Neuronal stem cell (in vitro differentiated cells): ENCODE results near the gene TBC1D20.

ENCODE experiments used
- DNase-seq: peaks from one replicate; pipeline ENCODE4 v3.0.0-alpha.2; 2013; ENCODE audit warnings: low spot score
- H2AFZ ChIP-seq: one replicate; pipeline ENCODE4 v1.6.1; 2013; ENCODE audit warnings: mild to moderate bottlenecking, low read length, inconsistent platforms
- H2AK5ac ChIP-seq: 2 replicates; pipeline ENCODE4 v1.6.1; 2013; ENCODE audit warnings: low read depth, mild to moderate bottlenecking, inconsistent platforms, low read length, moderate library complexity, mixed read lengths
- H2BK120ac ChIP-seq: 2 replicates; pipeline ENCODE4 v1.6.1; 2013; ENCODE audit warnings: low read depth, mild to moderate bottlenecking, inconsistent platforms, low read length, moderate library complexity, mixed read lengths
- H2BK12ac ChIP-seq: one replicate; pipeline ENCODE4 v1.6.1; 2013; ENCODE audit warnings: low read length, inconsistent platforms
- H2BK15ac ChIP-seq: 2 replicates; pipeline ENCODE4 v1.6.1; 2013; ENCODE audit warnings: mild to moderate bottlenecking, low read length, inconsistent platforms, mixed read lengths
- H2BK5ac ChIP-seq: one replicate; pipeline ENCODE4 v1.6.1; 2013; ENCODE audit warnings: inconsistent platforms, mild to moderate bottlenecking, low read length, moderate library complexity
- H3K14ac ChIP-seq: one replicate; pipeline ENCODE4 v1.6.1; 2013; ENCODE audit warnings: low read length, inconsistent platforms
- H3K18ac ChIP-seq: 2 replicates; pipeline ENCODE4 v1.6.1; 2013; ENCODE audit warnings: low read length, inconsistent platforms
- H3K23ac ChIP-seq: 2 replicates; pipeline ENCODE4 v1.6.1; 2013; ENCODE audit warnings: low read depth, mild to moderate bottlenecking, mixed read lengths, low read length, inconsistent platforms; ENCODE audit not compliant: poor library complexity
- H3K27ac ChIP-seq: replicated peaks from 3 replicates; pipeline ENCODE4 v1.5.1; 2013; ENCODE audit warnings: low read length, inconsistent platforms
- H3K27me3 ChIP-seq, 3 experiments: 2 replicates each; pipeline ENCODE4 v1.6.1; 2013; ENCODE audit warnings: low read length in 3 of 3, mild to moderate bottlenecking in 2 of 3, inconsistent platforms in 1 of 3, low read depth in 1 of 3, mixed read lengths in 1 of 3, moderate library complexity in 1 of 3; ENCODE audit not compliant: control insufficient read depth in 3 of 3, insufficient read depth in 3 of 3
- H3K36me3 ChIP-seq, 2 donors: replicated peaks in 1 of 2; 2 replicates each; pipeline ENCODE4 v1.6.1; 2013; ENCODE audit warnings: low read length in 2 of 2; ENCODE audit not compliant: control insufficient read depth in 2 of 2, insufficient read depth in 2 of 2
- H3K4ac ChIP-seq: 2 replicates; pipeline ENCODE4 v1.6.1; 2013; ENCODE audit warnings: inconsistent platforms, mild to moderate bottlenecking, low read length, moderate library complexity
- H3K4me1 ChIP-seq, 2 donors: 1 replicate in 1 of 2; 2 replicates in 1 of 2; pipeline ENCODE4 v1.6.1; 2013; ENCODE audit warnings: low read length in 2 of 2, low read depth in 1 of 2; ENCODE audit not compliant: control insufficient read depth in 2 of 2, insufficient read depth in 1 of 2
- H3K4me2 ChIP-seq: one replicate; pipeline ENCODE4 v1.6.1; 2013; ENCODE audit warnings: mild to moderate bottlenecking, low read length, inconsistent platforms; ENCODE audit not compliant: insufficient read depth, poor library complexity, severe bottlenecking
- H3K4me3 ChIP-seq, 2 donors: 2 replicates each; pipeline ENCODE4 v1.5.1; 2013; ENCODE audit warnings: low read length in 2 of 2, mild to moderate bottlenecking in 2 of 2, inconsistent platforms in 1 of 2, moderate library complexity in 1 of 2
- H3K79me1 ChIP-seq: one replicate; pipeline ENCODE4 v1.6.1; 2013; ENCODE audit warnings: low read depth, mild to moderate bottlenecking, inconsistent platforms, low read length, moderate library complexity
- H3K9ac ChIP-seq: one replicate; pipeline ENCODE4 v1.6.1; 2013; ENCODE audit warnings: mild to moderate bottlenecking, low read depth, low read length, inconsistent platforms; ENCODE audit not compliant: poor library complexity
- H3K9me3 ChIP-seq, 2 donors: replicated peaks in 1 of 2; 2 replicates each; pipeline versions ENCODE3 to v1.6.1; 2013; ENCODE audit warnings: low read length in 2 of 2, mild to moderate bottlenecking in 2 of 2, inconsistent platforms in 1 of 2, low read depth in 1 of 2, mixed read lengths in 1 of 2, moderate library complexity in 1 of 2; ENCODE audit not compliant: control insufficient read depth in 2 of 2, insufficient read depth in 1 of 2
- H4K8ac ChIP-seq: one replicate; pipeline ENCODE4 v1.6.1; 2013; ENCODE audit warnings: low read depth, mild to moderate bottlenecking, inconsistent platforms, low read length, moderate library complexity
- H4K91ac ChIP-seq: one replicate; pipeline ENCODE4 v1.6.1; 2013; ENCODE audit warnings: low read length, low read depth, mild to moderate bottlenecking, inconsistent platforms; ENCODE audit not compliant: poor library complexity
- WGBS, 2 donors: extraction: QIAGEN DNeasy Blood & Tissue Kit; methylation state at CpG; one replicate each; pipeline ENCODE4 v1.1.7; 2013; ENCODE audit warnings: missing lambda C conversion rate in 2 of 2, mixed read lengths in 1 of 2; ENCODE audit not compliant: insufficient read length in 2 of 2, insufficient replicate concordance in 1 of 2; ENCODE audit errors: extremely low coverage in 2 of 2; 5-methylcytosine and 5-hydroxymethylcytosine counted together

TBC1D20 gene

GRCh38 chr20:507761-508332 lies 45.5 kb upstream of the TBC1D20 start:
- no peak overlapping the region for H3K27ac ChIP-seq
- H3K4me1 ChIP-seq = no peaks in the 10 kb centered on the region
- DNase-seq = no peak
- H2BK12ac ChIP-seq = no peak overlapping the region
- no peak overlapping the region for H2BK120ac ChIP-seq
- H3K9ac ChIP-seq = no peak overlapping the region
- H3K4me3 ChIP-seq = no peak overlapping the region
- peaks cover 2% of the 10 kb centered on the region for H3K79me1 ChIP-seq
- H3K36me3 ChIP-seq = peaks cover 19 to 92% of the 10 kb centered on the region in 2 donors
- WGBS, 2 donors = no CpG with 5 or more reads among the region's 7 CpGs
- H3K4ac ChIP-seq = no peak overlapping the region
- H3K23ac ChIP-seq = no peak overlapping the region
- no peak overlapping the region for H3K18ac ChIP-seq
- H2AK5ac ChIP-seq = no peak overlapping the region
- H4K91ac ChIP-seq = no peak overlapping the region
- H3K27me3 ChIP-seq = no peaks in the 10 kb centered on the region
- H3K14ac ChIP-seq = no peak overlapping the region
- H2BK5ac ChIP-seq = no peak overlapping the region
- H2BK15ac ChIP-seq = no peak overlapping the region
- H3K4me2 ChIP-seq = no peak overlapping the region
- H3K9me3 ChIP-seq = no peaks in the 10 kb centered on the region
- H4K8ac ChIP-seq = no peak overlapping the region
- H2AFZ ChIP-seq = no peak overlapping the region

GRCh38 chr20:507006-507758 lies 44.8 kb upstream of the TBC1D20 start:
- no peak overlapping the region for H3K4me2 ChIP-seq
- H3K27me3 ChIP-seq = no peaks in the 10 kb centered on the region
- peaks cover 23 to 92% of the 10 kb centered on the region in 2 donors for H3K36me3 ChIP-seq
- H3K4ac ChIP-seq = no peak overlapping the region
- H3K9me3 ChIP-seq = no peaks in the 10 kb centered on the region
- H3K4me1 ChIP-seq = no peaks in the 10 kb centered on the region
- no peak overlapping the region for H3K14ac ChIP-seq
- H2AFZ ChIP-seq = no peak overlapping the region
- H2BK15ac ChIP-seq = no peak overlapping the region
- no peak overlapping the region for H2AK5ac ChIP-seq
- peaks cover 2% of the 10 kb centered on the region for H3K79me1 ChIP-seq
- H2BK12ac ChIP-seq = no peak overlapping the region
- H2BK120ac ChIP-seq = no peak overlapping the region
- no peak overlapping the region for H3K9ac ChIP-seq
- H3K27ac ChIP-seq = no peak overlapping the region
- no peak overlapping the region for H4K91ac ChIP-seq
- no peak overlapping the region for H3K23ac ChIP-seq
- H2BK5ac ChIP-seq = no peak overlapping the region
- H4K8ac ChIP-seq = no peak overlapping the region
- WGBS, 2 donors = no CpG with 5 or more reads among the region's 7 CpGs
- no peak overlapping the region for H3K18ac ChIP-seq
- DNase-seq = no peak
- H3K4me3 ChIP-seq = no peak overlapping the region

- Histone ChIP-seq H2AK5ac (no peak overlapping the region), H3K9ac (no peak overlapping the region), H4K8ac (no peak overlapping the region), H3K36me3 (peaks cover 28 to 94% of the 10 kb centered on the region in 2 donors), H3K4ac (no peak overlapping the region), H2AFZ (no peak overlapping the region), H2BK5ac (no peak overlapping the region), H3K14ac (no peak overlapping the region), H2BK12ac (no peak overlapping the region), H3K79me1 (peaks cover 2% of the 10 kb centered on the region), H3K23ac (no peak overlapping the region), H4K91ac (no peak overlapping the region), H3K18ac (no peak overlapping the region), H2BK120ac (no peak overlapping the region), H3K4me1 (no peaks in the 10 kb centered on the region), H3K4me2 (no peak overlapping the region), H3K27me3 (no peaks in the 10 kb centered on the region), H3K27ac (no peak overlapping the region), H3K9me3 (no peaks in the 10 kb centered on the region), H2BK15ac (no peak overlapping the region), H3K4me3 (no peak overlapping the region)
- DNase-seq = no peak
- WGBS, 2 donors = no CpG with 5 or more reads among the region's 3 CpGs
Measured at GRCh38 chr20:504632-505075, 42.3 kb upstream of the TBC1D20 start.

GRCh38 chr20:503048-503737 lies 40.9 kb upstream of the TBC1D20 start:
- no peaks in the 10 kb centered on the region for H3K4me1 ChIP-seq
- WGBS, 2 donors = 100% methylated on average over 1 of the region's 11 CpGs; no CpG with 5 or more reads in 1 of the 2 donors
- no peak overlapping the region for H2AK5ac ChIP-seq
- H3K36me3 ChIP-seq = peaks cover 33 to 94% of the 10 kb centered on the region in 2 donors
- no peak overlapping the region for H4K91ac ChIP-seq
- H2BK15ac ChIP-seq = no peak overlapping the region
- no peak overlapping the region for H3K14ac ChIP-seq
- no peak overlapping the region for H3K4ac ChIP-seq
- no peak overlapping the region for H2AFZ ChIP-seq
- no peak for DNase-seq
- H2BK12ac ChIP-seq = no peak overlapping the region
- no peak overlapping the region for H2BK5ac ChIP-seq
- no peak overlapping the region for H3K4me2 ChIP-seq
- no peak overlapping the region for H4K8ac ChIP-seq
- no peaks in the 10 kb centered on the region for H3K9me3 ChIP-seq
- H3K79me1 ChIP-seq = peaks cover 2% of the 10 kb centered on the region
- H3K18ac ChIP-seq = no peak overlapping the region
- H3K23ac ChIP-seq = no peak overlapping the region
- H3K27me3 ChIP-seq = no peaks in the 10 kb centered on the region
- H3K4me3 ChIP-seq = no peak overlapping the region
- no peak overlapping the region for H3K9ac ChIP-seq
- no peak overlapping the region for H3K27ac ChIP-seq
- H2BK120ac ChIP-seq = no peak overlapping the region
